ENCODE results near the gene GPR153.

The GPR153 gene

DNA sequence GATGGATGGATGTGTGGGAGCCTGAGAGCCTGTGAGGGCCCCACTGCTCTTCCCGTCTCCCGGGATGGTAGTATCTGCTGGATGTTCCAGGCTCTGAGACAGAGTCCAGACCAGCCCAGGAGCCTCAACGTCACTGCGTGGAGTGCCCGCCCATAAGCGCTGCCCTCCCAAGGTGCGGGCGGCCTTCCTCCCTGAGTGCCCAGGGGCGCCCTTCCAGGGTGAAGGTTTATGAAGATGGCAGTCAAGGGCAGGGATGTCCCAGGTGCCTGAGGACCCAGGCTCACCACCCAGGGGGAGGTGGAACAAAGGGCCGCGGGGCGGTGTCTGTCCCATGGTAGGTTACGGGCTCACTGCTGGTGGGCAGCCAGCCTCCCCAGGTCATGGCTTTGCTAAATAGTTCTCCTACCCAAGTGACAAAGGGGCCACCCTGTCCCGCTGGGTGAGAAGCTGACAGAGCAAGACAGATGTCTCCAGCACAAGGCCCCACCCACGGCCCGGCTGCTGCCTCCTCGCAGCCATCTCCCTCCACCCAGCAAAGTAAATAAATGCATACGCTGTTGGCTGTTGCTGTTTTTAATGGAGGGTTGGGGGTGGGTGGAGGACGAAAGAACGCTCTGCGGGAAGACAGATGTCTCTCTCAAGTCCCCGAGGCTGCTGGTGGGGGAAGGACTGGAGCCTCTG, 9.0 kb upstream of the GPR153 start:
- H3K36me3 ChIP-seq (replicated peaks) = peaks cover 10% of the 10 kb centered on the region
- H3K4me1 ChIP-seq = no peaks in the 10 kb centered on the region
- in situ Hi-C loops (cut with MboI; ENCODE audit: low sequenced_read_pairs) = no loop called here
- no peaks in the 10 kb centered on the region for H3K9me3 ChIP-seq
- no peaks in the 10 kb centered on the region for H3K27me3 ChIP-seq (ENCODE audit: low read depth)
- H3K4me3 ChIP-seq = no peak overlapping the region
- DNase-seq (ENCODE audit: low spot score in 2 of 2) = no peak

DNA sequence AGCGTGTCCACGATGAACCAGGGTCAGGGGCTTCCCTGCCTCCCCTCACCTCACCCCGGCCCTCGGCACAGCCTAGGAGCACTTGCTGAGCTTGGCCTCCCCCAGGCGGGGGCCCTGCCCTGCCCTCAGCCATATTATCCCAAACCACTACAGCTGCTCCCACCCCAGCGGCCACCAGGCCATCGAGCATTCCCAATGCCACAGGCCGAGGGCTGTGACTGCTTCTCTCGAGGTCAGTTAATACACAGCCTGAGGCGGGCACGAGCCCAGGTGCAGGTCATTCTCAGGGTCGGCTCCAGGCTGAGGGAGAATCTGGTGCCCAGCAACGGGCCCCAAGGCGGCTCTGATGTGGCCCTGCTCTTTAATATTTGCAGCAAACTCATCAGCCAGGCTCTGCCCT, 8.4 kb upstream of the GPR153 start:
- no peaks in the 10 kb centered on the region for H3K9me3 ChIP-seq
- no peaks in the 10 kb centered on the region for H3K27me3 ChIP-seq (ENCODE audit: low read depth)
- no peak overlapping the region for H3K4me3 ChIP-seq
- in situ Hi-C loops (cut with MboI; ENCODE audit: low sequenced_read_pairs) = no loop called here
- H3K4me1 ChIP-seq = no peaks in the 10 kb centered on the region
- peaks cover 10% of the 10 kb centered on the region for H3K36me3 ChIP-seq (replicated peaks)
- no peak for DNase-seq (ENCODE audit: low spot score in 2 of 2)

- H3K9me3 ChIP-seq = no peaks in the 10 kb centered on the region
- in situ Hi-C loops (cut with MboI; ENCODE audit: low sequenced_read_pairs) = no loop called here
- DNase-seq (ENCODE audit: low spot score in 2 of 2) = no peak
- H3K27me3 ChIP-seq (ENCODE audit: low read depth) = no peaks in the 10 kb centered on the region
- no peaks in the 10 kb centered on the region for H3K4me1 ChIP-seq
- no peak overlapping the region for H3K4me3 ChIP-seq
- H3K36me3 ChIP-seq (replicated peaks) = peaks cover 5% of the 10 kb centered on the region
Observed at GRCh38 chr1:6268415-6268814, 7.5 kb upstream of the GPR153 start.

DNA sequence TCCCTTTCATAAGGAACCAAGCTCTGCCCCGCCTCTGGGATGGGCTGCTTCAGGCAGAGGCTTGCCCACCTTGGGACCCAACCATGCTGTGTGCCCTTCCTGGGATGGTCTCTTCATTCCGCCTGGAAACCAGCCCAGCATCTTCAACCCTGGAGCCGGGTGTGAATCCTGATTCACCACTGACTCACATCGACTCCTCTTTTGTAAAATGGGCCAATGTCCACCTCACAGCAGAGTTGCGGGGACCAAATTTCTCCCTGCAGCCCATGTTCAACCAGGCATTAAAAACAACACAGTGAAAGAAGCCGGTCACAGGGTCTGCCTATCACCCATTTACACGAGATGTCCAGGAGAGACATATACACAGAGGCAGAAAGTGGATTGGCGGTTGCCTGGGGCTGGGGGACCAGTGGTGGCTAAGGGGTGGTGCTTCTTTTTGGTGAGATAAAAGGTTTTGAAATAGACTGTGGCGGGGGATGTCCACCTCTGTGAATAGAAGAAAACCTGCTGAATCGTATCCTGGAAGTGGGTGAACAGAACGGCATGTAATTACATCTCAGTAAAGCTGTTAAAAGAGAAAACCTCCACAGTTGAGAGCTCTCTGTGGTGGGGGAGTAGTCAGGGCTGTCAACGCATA, 6.9 kb upstream of the GPR153 start:
- Histone ChIP-seq H3K4me1 (no peaks in the 10 kb centered on the region), H3K9me3 (no peaks in the 10 kb centered on the region), H3K27me3 (ENCODE audit: low read depth) (no peaks in the 10 kb centered on the region), H3K36me3 (replicated peaks) (peaks cover 1% of the 10 kb centered on the region), H3K4me3 (no peak overlapping the region)
- in situ Hi-C loops (cut with MboI; ENCODE audit: low sequenced_read_pairs) = no loop called here
- DNase-seq (ENCODE audit: low spot score in 2 of 2) = no peak

- DNase-seq (ENCODE audit: low spot score in 2 of 2) = no peak
- in situ Hi-C loops (cut with MboI; ENCODE audit: low sequenced_read_pairs) = no loop called here
Observed at GRCh38 chr1:6266641-6267040, 5.7 kb upstream of the GPR153 start.

GRCh38 chr1:6265151-6265550, 4.3 kb upstream of the GPR153 start:
- no peaks in the 10 kb centered on the region for H3K4me1 ChIP-seq
- in situ Hi-C loops (cut with MboI; ENCODE audit: low sequenced_read_pairs) = no loop called here
- DNase-seq (ENCODE audit: low spot score in 2 of 2) = no peak

More at GRCh38 chr1:6266641-6267040, 5.7 kb upstream of the GPR153 start:
- Histone ChIP-seq H3K9me3 (no peaks in the 10 kb centered on the region), H3K27me3 (ENCODE audit: low read depth) (no peaks in the 10 kb centered on the region), H3K4me1 (no peaks in the 10 kb centered on the region), H3K4me3 (no peak overlapping the region), H3K36me3 (replicated peaks) (no peaks in the 10 kb centered on the region; the same call in 1 of the 2 replicates)

GRCh38 chr1:6263716-6264115, 2.8 kb upstream of the GPR153 start:
- Histone ChIP-seq H3K27me3 (ENCODE audit: low read depth) (no peaks in the 10 kb centered on the region), H3K36me3 (replicated peaks) (no peaks in the 10 kb centered on the region; the same call in 1 of the 2 replicates), H3K9me3 (no peaks in the 10 kb centered on the region), H3K4me1 (peaks cover 4% of the 10 kb centered on the region), H3K4me3 (no peak overlapping the region)
- DNase-seq (ENCODE audit: low spot score in 2 of 2) = no peak
- in situ Hi-C loops (cut with MboI; ENCODE audit: low sequenced_read_pairs) = no loop called here

More at GRCh38 chr1:6265151-6265550, 4.3 kb upstream of the GPR153 start:
- Histone ChIP-seq H3K4me3 (no peak overlapping the region), H3K36me3 (replicated peaks) (no peaks in the 10 kb centered on the region; the same call in 1 of the 2 replicates), H3K9me3 (no peaks in the 10 kb centered on the region), H3K27me3 (ENCODE audit: low read depth) (no peaks in the 10 kb centered on the region)

GRCh38 chr1:6262555-6263420, 1.9 kb upstream of the GPR153 start:
- Histone ChIP-seq H3K36me3 (replicated peaks) (no peaks in the 10 kb centered on the region; the same call in 1 of the 2 replicates), H3K4me1 (peaks cover 4% of the 10 kb centered on the region), H3K9me3 (no peaks in the 10 kb centered on the region), H3K4me3 (no peak overlapping the region), H3K27me3 (ENCODE audit: low read depth) (no peaks in the 10 kb centered on the region)
- in situ Hi-C loops (cut with MboI; ENCODE audit: low sequenced_read_pairs) = no loop called here
- DNase-seq (ENCODE audit: low spot score in 2 of 2) = no peak

GRCh38 chr1:6261615-6261995, 707 bp upstream of the GPR153 start:
- peaks cover 4% of the 10 kb centered on the region for H3K4me1 ChIP-seq
- H3K9me3 ChIP-seq = no peaks in the 10 kb centered on the region
- no peaks in the 10 kb centered on the region for H3K27me3 ChIP-seq (ENCODE audit: low read depth)
- no peaks in the 10 kb centered on the region; the same call in 1 of the 2 replicates for H3K36me3 ChIP-seq (replicated peaks)
- in situ Hi-C loops (cut with MboI; ENCODE audit: low sequenced_read_pairs) = no loop called here
- H3K4me3 ChIP-seq = peak overlapping the region; percentile 24; the same call in 1 of the 2 replicates
- DNase-seq (ENCODE audit: low spot score in 2 of 2) = peak in 1 of 2 experiments; percentile 46

GRCh38 chr1:6260433-6260934, 414 bp downstream of the GPR153 start:
- peaks cover 4% of the 10 kb centered on the region for H3K4me1 ChIP-seq
- peak overlapping the region; percentile 53 for H3K4me3 ChIP-seq
- in situ Hi-C loops (cut with MboI; ENCODE audit: low sequenced_read_pairs) = no loop called here
- no peaks in the 10 kb centered on the region for H3K27me3 ChIP-seq (ENCODE audit: low read depth)
- no peaks in the 10 kb centered on the region; the same call in 1 of the 2 replicates for H3K36me3 ChIP-seq (replicated peaks)
- peak in 1 of 2 experiments; percentile 61 for DNase-seq (ENCODE audit: low spot score in 2 of 2)
- H3K9me3 ChIP-seq = no peaks in the 10 kb centered on the region

- Histone ChIP-seq H3K9me3 (no peaks in the 10 kb centered on the region), H3K27me3 (ENCODE audit: low read depth) (no peaks in the 10 kb centered on the region), H3K36me3 (replicated peaks) (no peaks in the 10 kb centered on the region; the same call in 1 of the 2 replicates), H3K4me1 (peaks cover 4% of the 10 kb centered on the region), H3K4me3 (peak overlapping the region; percentile 53)
- in situ Hi-C loops (cut with MboI; ENCODE audit: low sequenced_read_pairs) = loop anchor here (10.0 kb wide), 2 partner anchors 145 to 215 kb away; no protein-coding TSS in a partner anchor
- DNase-seq (ENCODE audit: low spot score in 2 of 2) = peak; percentile 78 to 90
Observed at GRCh38 chr1:6259491-6260362, 1.2 kb downstream of the GPR153 start.

DNA sequence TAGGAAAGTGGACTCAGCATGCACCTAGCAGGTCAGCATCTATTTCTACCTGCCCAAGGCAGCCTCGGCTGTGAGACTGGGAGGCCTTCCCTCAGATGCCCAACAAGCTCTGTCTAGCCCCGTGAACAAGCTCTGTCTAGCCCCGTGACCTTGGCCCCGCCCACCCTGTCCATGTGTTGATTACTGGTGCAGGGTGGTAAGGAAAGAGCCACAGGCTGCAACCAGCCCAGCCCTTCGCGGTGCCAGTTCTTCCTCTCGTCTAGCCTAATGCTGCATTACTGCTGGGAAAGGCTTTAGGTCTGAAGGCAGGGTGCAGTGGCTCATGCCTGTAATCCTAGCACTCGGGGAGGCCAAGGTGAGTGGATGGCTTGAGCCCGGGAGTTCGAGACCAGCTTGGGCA, 2.2 kb downstream of the GPR153 start:
- in situ Hi-C loops (cut with MboI; ENCODE audit: low sequenced_read_pairs) = loop anchor here (10.0 kb wide), 2 partner anchors 146 to 216 kb away; no protein-coding TSS in a partner anchor
- no peak overlapping the region for H3K4me3 ChIP-seq
- H3K4me1 ChIP-seq = peaks cover 4% of the 10 kb centered on the region
- H3K36me3 ChIP-seq (replicated peaks) = no peaks in the 10 kb centered on the region; the same call in 1 of the 2 replicates
- no peaks in the 10 kb centered on the region for H3K9me3 ChIP-seq
- no peaks in the 10 kb centered on the region for H3K27me3 ChIP-seq (ENCODE audit: low read depth)
- peak in 1 of 2 experiments; percentile 44 for DNase-seq (ENCODE audit: low spot score in 2 of 2)

Measured in HAP-1 (cell line).